ENCODE measurements around the gene SUSD3.

SUSD3 gene

GRCh38 chr9:93132287-93132927, 73.9 kb downstream of the SUSD3 start:
- Mint-ChIP-seq H3K4me1 (peaks cover 77% of the 10 kb centered on the region), H3K4me3 (peak overlapping the region; percentile 88), H3K36me3 (peaks cover 62% of the 10 kb centered on the region), H3K9me3 (no peaks in the 10 kb centered on the region), H3K27ac (peak overlapping the region; percentile 94)
- DNase-seq (ENCODE audit: low spot score in 2 of 2), result no peak
- ATAC-seq, result no peak

GRCh38 chr9:93132946-93133680, 74.6 kb downstream of the SUSD3 start:
- Mint-ChIP-seq H3K36me3 (peaks cover 58% of the 10 kb centered on the region), H3K9me3 (no peaks in the 10 kb centered on the region), H3K4me3 (peak overlapping the region; percentile 88), H3K27ac (peak overlapping the region; percentile 94), H3K4me1 (peaks cover 77% of the 10 kb centered on the region)
- ATAC-seq (peak; percentile 68), DNase-seq (ENCODE audit: low spot score in 2 of 2) (no peak)

GRCh38 chr9:93133681-93134014, 75.1 kb downstream of the SUSD3 start:
- peak overlapping the region; percentile 94 for H3K27ac Mint-ChIP-seq
- peaks cover 77% of the 10 kb centered on the region for H3K4me1 Mint-ChIP-seq
- no peaks in the 10 kb centered on the region for H3K9me3 Mint-ChIP-seq
- peak; percentile 48 to 81 for DNase-seq (ENCODE audit: low spot score in 2 of 2)
- peak overlapping the region; percentile 88 for H3K4me3 Mint-ChIP-seq
- peaks cover 55% of the 10 kb centered on the region for H3K36me3 Mint-ChIP-seq
- no peak for ATAC-seq

- peak; percentile 80 to 94 for DNase-seq (ENCODE audit: low spot score in 2 of 2)
- H3K36me3 Mint-ChIP-seq, result peaks cover 50% of the 10 kb centered on the region
- no peaks in the 10 kb centered on the region for H3K9me3 Mint-ChIP-seq
- peaks cover 73% of the 10 kb centered on the region for H3K4me1 Mint-ChIP-seq
- peak within 1 kb of the TSS; percentile 94 for H3K27ac Mint-ChIP-seq
- H3K4me3 Mint-ChIP-seq, result peak within 1 kb of the TSS; percentile 88
- ATAC-seq, result peak; percentile 85
Observed at GRCh38 chr9:93134015-93134739, 75.7 kb downstream of the SUSD3 start, which contains the start of gene NINJ1. Gene NINJ1, minus strand, starts transcription at chr9:93134251. Its CDS starts 34 bp downstream, at chr9:93134217.
